GM15510 (cell line): ENCODE measurements around the gene GPHN.

Experiments
- POLR2A ChIP-seq: IDR thresholded peaks from 3 replicates; pipeline ENCODE4 v1.6.1; 2011; ENCODE audit warnings: borderline replicate concordance; ENCODE audit not compliant: insufficient read length; ENCODE audit errors: extremely low read depth

Gene GPHN

GRCh38 chr14:66758031-66758613 lies 250.2 kb downstream of the GPHN start:
- no peak for TF ChIP-seq POLR2A

GRCh38 chr14:66772146-66772545 lies 264.2 kb downstream of the GPHN start:
- no peak for TF ChIP-seq POLR2A

DNA sequence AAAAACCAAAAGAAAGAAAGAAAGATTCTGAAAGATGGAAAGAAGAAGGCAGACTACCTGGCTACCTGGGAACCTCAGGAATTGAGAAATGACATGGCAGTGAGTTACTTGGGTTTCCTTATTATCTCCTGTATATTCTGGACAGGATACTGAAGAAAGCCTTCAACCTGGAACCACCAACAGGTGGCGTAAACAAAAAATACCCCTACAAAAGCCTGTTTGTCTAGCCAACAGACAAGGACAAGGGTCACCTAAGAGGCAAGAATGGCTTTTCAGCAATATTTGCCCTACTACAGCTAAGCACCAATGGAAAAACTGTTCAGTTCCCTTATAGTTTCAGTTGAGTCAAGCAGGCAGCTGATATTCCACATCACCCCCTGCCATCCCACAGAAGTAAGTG lies 274.9 kb downstream of the GPHN start:
- no peak for TF ChIP-seq POLR2A

DNA sequence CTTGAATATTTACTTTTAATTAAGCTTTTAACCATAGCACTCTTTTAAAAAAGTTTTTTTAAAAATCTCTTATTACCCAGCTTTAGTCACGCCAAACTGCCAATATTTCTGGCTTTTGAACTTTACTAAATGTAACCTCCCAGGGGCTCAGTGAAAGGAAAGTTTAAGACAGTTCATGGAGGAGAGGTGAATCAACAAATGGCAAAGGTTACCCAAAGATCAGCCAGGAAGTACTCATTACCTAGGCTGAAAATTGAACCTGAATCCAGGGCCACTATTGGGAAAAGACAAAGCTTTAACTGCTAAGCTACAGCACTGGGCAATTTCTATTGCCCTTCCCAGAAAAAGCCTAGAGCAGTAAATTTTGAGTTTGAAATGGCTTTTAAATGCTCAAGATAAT lies 282.2 kb downstream of the GPHN start:
- TF ChIP-seq POLR2A = no peak

DNA sequence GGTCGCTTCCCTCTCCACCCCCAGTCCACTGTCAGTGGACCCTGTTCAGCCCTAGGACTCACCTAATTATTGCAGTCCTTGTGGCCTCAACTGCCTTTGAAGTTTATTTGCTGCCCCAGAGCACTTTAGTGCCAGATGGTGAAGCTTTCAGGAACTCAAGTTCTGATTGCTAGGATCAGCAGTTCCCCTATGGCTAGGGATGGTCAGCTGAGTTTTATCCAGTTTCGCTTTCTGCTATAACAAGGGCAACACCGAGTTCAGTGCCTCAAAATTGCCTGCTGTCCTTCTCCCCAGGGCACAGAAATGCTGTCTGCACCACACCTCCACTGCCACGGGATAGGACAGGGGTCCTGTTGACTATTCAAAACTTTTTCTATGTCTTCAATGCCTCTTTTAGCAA lies 295.0 kb downstream of the GPHN start:
- no peak for TF ChIP-seq POLR2A

DNA sequence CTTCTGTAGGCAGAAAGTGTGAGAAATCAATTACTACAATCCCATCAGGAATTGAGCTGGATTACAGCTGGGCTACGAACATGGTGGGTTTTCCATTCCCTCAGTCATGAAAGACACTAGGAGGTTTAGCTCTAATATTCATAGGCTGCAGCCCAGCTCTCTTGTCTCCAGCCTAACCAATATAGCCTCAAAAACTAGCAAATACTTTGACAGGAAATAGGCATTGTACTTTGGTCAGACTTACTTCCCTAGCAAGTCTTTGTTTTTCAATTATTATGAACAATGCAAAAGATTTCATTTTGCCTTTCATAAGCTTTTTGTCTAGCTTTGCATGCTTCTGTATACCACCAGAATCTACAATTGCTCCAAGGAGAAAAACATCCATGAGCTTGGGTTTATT lies 296.2 kb downstream of the GPHN start:
- TF ChIP-seq POLR2A = no peak

DNA sequence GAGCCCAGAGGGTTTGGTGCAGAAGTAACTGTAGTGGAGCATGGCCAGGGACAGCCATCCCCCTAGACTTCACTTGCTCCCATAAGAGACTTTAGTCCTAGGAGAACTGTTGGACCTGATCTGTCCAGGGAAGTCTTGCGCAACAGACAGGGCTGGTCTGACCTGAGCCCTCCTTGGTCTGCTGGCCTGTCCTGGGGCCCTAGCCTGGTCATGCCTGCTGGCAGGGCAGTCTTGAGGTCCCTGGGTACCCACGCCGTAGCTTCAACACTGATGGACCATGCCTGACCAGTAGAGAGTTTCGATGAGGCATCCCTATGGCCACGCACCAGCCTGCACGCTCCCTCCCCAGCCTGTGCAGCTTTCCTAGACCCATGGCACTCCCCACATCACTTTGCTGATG lies 305.7 kb downstream of the GPHN start:
- TF ChIP-seq POLR2A = no peak

DNA sequence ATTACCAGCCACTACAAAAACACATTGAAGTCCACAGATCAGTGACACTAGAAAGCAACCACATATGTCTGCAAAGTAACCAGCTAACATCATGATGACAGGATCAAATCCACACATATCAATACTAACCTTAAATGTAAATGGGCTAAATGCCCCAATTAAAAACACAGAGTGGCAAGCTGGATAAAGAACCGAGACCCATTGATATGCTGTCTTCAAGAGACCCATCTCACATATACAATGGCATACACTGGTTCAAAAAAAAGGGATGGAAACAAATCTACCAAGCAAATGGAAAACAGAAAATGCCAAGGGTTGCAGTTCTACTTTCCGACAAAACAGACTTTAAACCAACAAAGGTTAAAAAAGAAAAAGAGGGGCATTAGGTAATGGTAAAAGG lies 307.7 kb downstream of the GPHN start:
- TF ChIP-seq POLR2A = no peak

GRCh38 chr14:66824251-66824650 lies 316.3 kb downstream of the GPHN start:
- TF ChIP-seq POLR2A = no peak

- no peak for TF ChIP-seq POLR2A
Observed at GRCh38 chr14:66827182-66827581, 319.2 kb downstream of the GPHN start.

GRCh38 chr14:66831173-66831572 lies 323.2 kb downstream of the GPHN start:
- TF ChIP-seq POLR2A = no peak

DNA sequence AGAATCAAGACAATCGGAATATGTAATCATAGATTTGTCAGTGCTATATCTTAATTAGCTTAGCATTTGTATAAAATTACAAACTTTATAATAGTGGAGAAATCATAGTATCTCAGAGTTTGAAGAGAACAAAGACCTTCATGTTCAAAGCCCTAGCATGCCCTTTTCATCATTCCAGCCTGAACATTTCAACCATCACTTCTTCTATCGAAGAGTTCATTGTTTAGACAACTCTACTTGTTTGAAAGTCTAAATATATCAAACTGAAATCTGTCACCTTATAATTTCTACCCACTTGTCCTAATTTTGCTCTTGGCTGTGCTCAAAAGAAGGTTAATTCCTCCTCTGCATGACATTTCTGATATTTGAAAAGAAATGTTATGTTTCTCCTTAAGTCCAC lies 325.9 kb downstream of the GPHN start:
- TF ChIP-seq POLR2A = no peak

- TF ChIP-seq POLR2A = no peak
Observed at GRCh38 chr14:66842911-66843512, 335.1 kb downstream of the GPHN start.

GRCh38 chr14:66850258-66850888 lies 342.4 kb downstream of the GPHN start:
- no peak for TF ChIP-seq POLR2A

- no peak for TF ChIP-seq POLR2A
Observed at GRCh38 chr14:66853311-66853710, 345.4 kb downstream of the GPHN start.

DNA sequence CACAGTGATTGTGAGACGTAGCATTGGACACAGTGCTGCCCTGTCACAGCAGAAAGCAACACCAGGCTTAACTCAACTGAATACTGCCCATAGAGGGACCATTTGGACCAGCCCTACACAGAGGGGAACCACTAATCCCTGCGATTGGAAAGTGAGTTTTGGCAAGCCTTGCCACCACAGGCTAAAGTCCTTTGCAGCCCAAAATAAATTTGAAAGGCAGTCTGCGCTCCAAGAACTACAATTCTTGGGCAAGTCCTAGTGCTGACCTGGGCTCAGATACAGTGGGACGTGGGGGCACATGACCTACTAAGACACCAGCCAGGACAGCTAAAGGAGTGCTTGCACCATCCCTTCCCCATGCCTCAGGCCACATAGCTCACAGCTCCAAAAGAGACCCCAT lies 349.9 kb downstream of the GPHN start:
- TF ChIP-seq POLR2A = no peak
